Ovary (tissue), 9 donors: ENCODE measurements around the gene ADAR. TPM values are rescaled to one million over a fixed set of nuclear protein-coding genes. Genes with fewer than 3 reads are reported as not detected.

Experiments used
- DNase-seq, 5 donors: peaks; one replicate each; pipeline ENCODE4 v3.0.0-alpha.2; 2019 to 2020
- H3K27ac ChIP-seq, 2 donors: fragments of 200-600 bp; one replicate each; pipeline versions ENCODE4 v1.5.1 to v1.8.0; 2019 to 2022
- H3K27me3 ChIP-seq: fragments of 200-600 bp; one replicate; pipeline ENCODE4 v1.8.0; 2022
- H3K36me3 ChIP-seq: fragments of 200-600 bp; sonication (generic); one replicate; pipeline ENCODE4 v1.5.1; 2019
- H3K4me1 ChIP-seq: one replicate; pipeline ENCODE4 v1.8.1; 2013; ENCODE audit warnings: mild to moderate bottlenecking, moderate library complexity; ENCODE audit not compliant: insufficient read depth
- H3K4me3 ChIP-seq: fragments of 200-600 bp; sonication (generic); one replicate; pipeline ENCODE4 v1.5.1; 2017
- H3K9me3 ChIP-seq, 2 donors: fragments of 200-600 bp in 1 of 2; sonication (generic) in 1 of 2; one replicate each; pipeline versions ENCODE4 v1.5.1 to v1.8.1; 2013 to 2019; ENCODE audit warnings: mild to moderate bottlenecking in 1 of 2, moderate library complexity in 1 of 2
- EP300 ChIP-seq: sonication (generic); formaldehyde crosslinking; IDR thresholded peaks from one replicate; pipeline ENCODE4 v1.6.1; 2017; ENCODE audit warnings: antibody characterized with exemption
- POLR2A ChIP-seq: fragments of 450-650 bp; IDR thresholded peaks from one replicate; pipeline ENCODE4 v1.6.1; 2017; ENCODE audit warnings: antibody characterized with exemption, mild to moderate bottlenecking, moderate library complexity
- WGBS, 3 donors: extraction: QIAGEN DNeasy Blood & Tissue Kit in 1 of 3; methylation state at CpG; one replicate each; pipeline versions ENCODE4 v1.1.5 to v1.1.7; 2013 to 2017; 5-methylcytosine and 5-hydroxymethylcytosine counted together
- intact Hi-C, 4 donors: fragments of 100-400 bp; cut with DNase I; formaldehyde crosslinking; loops; one replicate each; pipeline versions ENCODE4 v1.11.0 to v1.15.1; 2022 to 2023
- polyA plus RNA-seq, 2 donors: library from polyadenylated mRNA; stranded (reverse); fragments of 200-250 nt in 1 of 2; fragments of 350-450 nt in 1 of 2; fragmentation: Illumina TruSeq in 1 of 2; extraction: RNeasy Lipid Tissue Mini Kit (QIAGEN cat#74804) in 1 of 2; gene quantifications; one replicate each; pipeline ENCODE4 v1.2.3, GENCODE V29; 2013 to 2014
- total RNA-seq, 7 donors: library from RNA; depleted of rRNA in 2 of 7; stranded (reverse); fragments of >200 nt in 2 of 7; fragmentation: NEBNext Ultra II Directional in 3 of 7; extraction: Animal tissue kit (Norgen Biotek cat#: 25700) in 3 of 7; gene quantifications; one replicate each; pipeline versions ENCODE4 v1.1.0 to v1.2.4, GENCODE V29; 2016 to 2023
- TF ChIP-seq, protein P1 (sequence below), 3 donors: fragments of 450-650 bp in 2 of 3; fragments of 200-600 bp in 1 of 3; IDR thresholded peaks; one replicate each; pipeline versions ENCODE4 v1.5.1 to v1.8.0; 2016 to 2022; ENCODE audit warnings: antibody characterized with exemption in 3 of 3, mild to moderate bottlenecking in 1 of 3
- donor health status: DM: no; HTN: no; CAD: no; lungs with moderate emphysema.
- donor health status: DM: no; HTN: no; CAD: no.
- donor health status: Bipolar disorder and iron deficiency.
- donor health status: DM: yes; HTN: yes; CAD: no.
- donor health status: DM: no; HTN: no; CAD: no.
- donor health status: DM: yes; HTN: yes; CAD: no.

Gene ADAR
- total and polyA plus RNA-seq, 9 donors: 45.0 to 184 (median 134) TPM

GRCh38 chr1:154614901-154615300 lies 6.9 kb upstream of the ADAR start:
- H3K4me1 ChIP-seq: no peaks in the 10 kb centered on the region
- H3K27me3 ChIP-seq: no peaks in the 10 kb centered on the region

GRCh38 chr1:154614247-154614646 lies 6.3 kb upstream of the ADAR start:
- Histone ChIP-seq H3K36me3 (no peaks in the 10 kb centered on the region), H3K4me1 (no peaks in the 10 kb centered on the region), H3K27me3 (no peaks in the 10 kb centered on the region), H3K9me3 (no peaks in the 10 kb centered on the region), H3K4me3 (no peak overlapping the region), H3K27ac (no peak overlapping the region)
- intact Hi-C loops: no loop called here
- TF ChIP-seq EP300 (no peak), POLR2A (no peak)
- TF ChIP-seq, protein P1, sequence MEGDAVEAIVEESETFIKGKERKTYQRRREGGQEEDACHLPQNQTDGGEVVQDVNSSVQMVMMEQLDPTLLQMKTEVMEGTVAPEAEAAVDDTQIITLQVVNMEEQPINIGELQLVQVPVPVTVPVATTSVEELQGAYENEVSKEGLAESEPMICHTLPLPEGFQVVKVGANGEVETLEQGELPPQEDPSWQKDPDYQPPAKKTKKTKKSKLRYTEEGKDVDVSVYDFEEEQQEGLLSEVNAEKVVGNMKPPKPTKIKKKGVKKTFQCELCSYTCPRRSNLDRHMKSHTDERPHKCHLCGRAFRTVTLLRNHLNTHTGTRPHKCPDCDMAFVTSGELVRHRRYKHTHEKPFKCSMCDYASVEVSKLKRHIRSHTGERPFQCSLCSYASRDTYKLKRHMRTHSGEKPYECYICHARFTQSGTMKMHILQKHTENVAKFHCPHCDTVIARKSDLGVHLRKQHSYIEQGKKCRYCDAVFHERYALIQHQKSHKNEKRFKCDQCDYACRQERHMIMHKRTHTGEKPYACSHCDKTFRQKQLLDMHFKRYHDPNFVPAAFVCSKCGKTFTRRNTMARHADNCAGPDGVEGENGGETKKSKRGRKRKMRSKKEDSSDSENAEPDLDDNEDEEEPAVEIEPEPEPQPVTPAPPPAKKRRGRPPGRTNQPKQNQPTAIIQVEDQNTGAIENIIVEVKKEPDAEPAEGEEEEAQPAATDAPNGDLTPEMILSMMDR (IDR thresholded peaks at IDR 0.05): no peak
- no peak for DNase-seq
- 94 to 99% (median 98%) methylated on average over 4 of the region's 4 CpGs for WGBS, 3 donors

More at GRCh38 chr1:154614901-154615300, 6.9 kb upstream of the ADAR start:
- DNase-seq: no peak
- Histone ChIP-seq H3K9me3 (no peaks in the 10 kb centered on the region), H3K4me3 (no peak overlapping the region), H3K36me3 (no peaks in the 10 kb centered on the region), H3K27ac (no peak overlapping the region)
- 67 to 81% (median 75%) methylated on average over 6 of the region's 6 CpGs for WGBS, 3 donors
- TF ChIP-seq, protein P1 (IDR thresholded peaks at IDR 0.05): no peak
- no peak for TF ChIP-seq EP300
- no peak for TF ChIP-seq POLR2A
- intact Hi-C loops: no loop called here

DNA sequence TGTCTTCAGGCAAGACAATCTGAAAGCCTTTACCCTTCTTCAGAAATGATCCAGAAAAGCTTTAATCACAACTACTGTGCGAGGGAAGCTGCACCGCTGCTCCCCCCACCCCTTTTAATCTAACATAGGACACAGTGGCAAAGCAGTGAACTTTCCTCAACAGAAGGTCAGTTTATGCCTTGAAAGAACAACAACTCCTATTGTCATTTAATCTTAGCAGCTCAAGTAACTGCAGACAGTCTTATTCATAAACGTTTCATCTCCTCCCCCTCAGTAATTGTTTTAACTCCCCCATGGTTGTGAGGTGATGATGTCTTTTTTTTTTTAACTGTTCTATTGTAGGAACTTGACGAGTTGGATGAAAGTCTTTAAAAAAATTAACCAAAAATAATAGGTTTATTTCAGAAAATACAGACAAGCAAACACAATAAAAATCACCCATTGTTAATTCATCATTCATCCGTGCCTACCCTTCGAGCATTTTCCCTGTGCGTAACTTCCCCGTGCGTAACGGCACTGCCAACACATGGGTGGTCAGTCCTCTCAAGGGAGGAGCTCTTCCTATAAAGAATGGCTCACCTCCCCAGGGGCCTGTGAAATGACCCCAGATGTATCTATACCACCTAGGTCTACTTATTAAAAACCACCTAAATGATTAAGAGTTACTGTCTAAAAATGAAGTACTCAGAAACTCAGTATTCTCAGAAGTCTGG lies 3.3 kb upstream of the ADAR start:
- 57 to 63% (median 62%) methylated on average over 10 of the region's 10 CpGs for WGBS, 3 donors
- TF ChIP-seq, protein P1 (IDR thresholded peaks at IDR 0.05): no peak
- TF ChIP-seq EP300: no peak
- TF ChIP-seq POLR2A: no peak

GRCh38 chr1:154609398-154610380 lies 1.7 kb upstream of the ADAR start:
- Histone ChIP-seq H3K36me3 (no peaks in the 10 kb centered on the region), H3K27me3 (no peaks in the 10 kb centered on the region), H3K4me1 (peaks cover 8% of the 10 kb centered on the region), H3K4me3 (no peak overlapping the region), H3K9me3 (no peaks in the 10 kb centered on the region), H3K27ac (no peak overlapping the region)
- WGBS, 3 donors: 78 to 82% (median 82%) methylated on average over 12 of the region's 12 CpGs
- no peak for DNase-seq
- TF ChIP-seq, protein P1 (IDR thresholded peaks at IDR 0.05): no peak
- TF ChIP-seq EP300: no peak
- TF ChIP-seq POLR2A: no peak
- intact Hi-C loops: no loop called here

More for the DNA sequence above, 3.3 kb upstream of the ADAR start:
- Histone ChIP-seq H3K4me3 (no peak overlapping the region), H3K4me1 (no peaks in the 10 kb centered on the region), H3K27ac (no peak overlapping the region), H3K9me3 (no peaks in the 10 kb centered on the region), H3K36me3 (no peaks in the 10 kb centered on the region), H3K27me3 (no peaks in the 10 kb centered on the region)
- intact Hi-C loops: no loop called here
- no peak for DNase-seq
